Transverse colon (tissue), 4 donors: ENCODE results near the gene PRR18. TPM values are rescaled to one million over a fixed set of nuclear protein-coding genes. Genes with fewer than 3 reads are reported as not detected.

Experiments used
- DNase-seq: peaks from one replicate; pipeline ENCODE4 v3.0.0-alpha.2; 2019
- H3K27ac ChIP-seq, 4 donors: fragments of 200-600 bp; sonication (generic); 2 replicates each; pipeline ENCODE4 v1.5.1; 2016 to 2018; ENCODE audit warnings: inconsistent platforms in 4 of 4
- H3K27me3 ChIP-seq: fragments of 200-600 bp; sonication (generic); 2 replicates; pipeline ENCODE4 v1.5.1; 2017; ENCODE audit warnings: inconsistent platforms
- H3K36me3 ChIP-seq, 4 donors: fragments of 200-600 bp; sonication (generic); 2 replicates each; pipeline ENCODE4 v1.5.1; 2017 to 2019; ENCODE audit warnings: inconsistent platforms in 4 of 4
- H3K4me1 ChIP-seq, 4 donors: fragments of 200-600 bp; sonication (generic); 2 replicates each; pipeline ENCODE4 v1.5.1; 2017 to 2020; ENCODE audit warnings: inconsistent platforms in 4 of 4
- H3K4me3 ChIP-seq, 4 donors: fragments of 200-600 bp; sonication (generic); 1 replicate in 1 of 4; 2 replicates in 3 of 4; pipeline versions ENCODE4 v1.5.1 to v1.6.1; 2017 to 2019; ENCODE audit warnings: inconsistent platforms in 4 of 4
- H3K9me3 ChIP-seq, 2 donors: fragments of 200-600 bp; sonication (generic); 2 replicates each; pipeline ENCODE4 v1.5.1; 2017 to 2019; ENCODE audit warnings: inconsistent platforms in 2 of 2
- CTCF ChIP-seq, 5 experiments: fragments of 200-600 bp in 3 of 5; fragments of 450-650 bp in 2 of 5; sonication (generic) in 3 of 5; IDR thresholded peaks; 1 replicate in 2 of 5; 2 replicates in 3 of 5; pipeline ENCODE4 v1.5.1; 2016 to 2017; ENCODE audit warnings: antibody characterized with exemption in 5 of 5, inconsistent platforms in 3 of 5, mild to moderate bottlenecking in 2 of 5, moderate library complexity in 1 of 5
- EP300 ChIP-seq: sonication (generic); formaldehyde crosslinking; IDR thresholded peaks from one replicate; pipeline ENCODE4 v1.6.1; 2017; ENCODE audit warnings: antibody characterized with exemption, low read depth
- POLR2A ChIP-seq: fragments of 450-650 bp; IDR thresholded peaks from one replicate; pipeline ENCODE4 v1.6.1; 2016; ENCODE audit warnings: antibody characterized with exemption, mild to moderate bottlenecking, moderate library complexity
- POLR2AphosphoS5 ChIP-seq, 3 donors: sonication (generic); formaldehyde crosslinking; IDR thresholded peaks; one replicate each; pipeline ENCODE4 v1.6.1; 2016; ENCODE audit warnings: antibody characterized with exemption in 3 of 3
- WGBS, 2 donors: methylation state at CpG; one replicate each; pipeline ENCODE4 v1.1.5; 2018; ENCODE audit warnings: low coverage in 1 of 2; 5-methylcytosine and 5-hydroxymethylcytosine counted together
- in situ Hi-C, 4 donors: fragments of 200-750 bp; cut with MboI; loops; one replicate each; pipeline versions ENCODE4 v1.15.0 to v1.15.1; 2017; ENCODE audit warnings: low sequenced_read_pairs in 3 of 4, low pct_ligation_motif_present in 1 of 4, low pct_unique_long_range_greater_than_20kb in 1 of 4
- intact Hi-C: fragments of 100-400 bp; cut with DNase I; formaldehyde crosslinking; loops from one replicate; pipeline ENCODE4 v1.15.1; 2023; ENCODE audit warnings: low total_unique reads
- total RNA-seq, 4 donors: library from RNA; depleted of rRNA; stranded (reverse); fragments of >200 nt; gene quantifications; one replicate each; pipeline ENCODE4 v1.1.0, GENCODE V29; 2016

Gene PRR18
- total RNA-seq, 4 donors from 2014 or later = not detected

GRCh38 chr6:166269301-166270039 lies 38.7 kb downstream of the PRR18 start:
- Histone ChIP-seq H3K27me3 (peaks cover 21% of the 10 kb centered on the region), H3K27ac (no peak overlapping the region), H3K4me1 (no peaks in the 10 kb centered on the region), H3K36me3 (no peaks in the 10 kb centered on the region), H3K9me3 (no peaks in the 10 kb centered on the region), H3K4me3 (no peak overlapping the region)
- no peak for DNase-seq
- no peak for TF ChIP-seq POLR2A
- no peak for TF ChIP-seq EP300
- TF ChIP-seq POLR2AphosphoS5 (IDR thresholded peaks at IDR 0.05) = no peak
- no peak for TF ChIP-seq CTCF (IDR thresholded peaks at IDR 0.05)
- intact Hi-C loops = loop anchor here (5.0 kb wide), 1 partner anchor 1038 kb away; no protein-coding TSS in a partner anchor
- 70 to 83% methylated on average over 3 to 15 of the region's 15 CpGs for WGBS, 2 donors
- in situ Hi-C loops = loop anchor here in 3 of 4 donors (5.0 to 10.0 kb wide), 3 partner anchors 125 to 135 kb away; no protein-coding TSS in a partner anchor

DNA sequence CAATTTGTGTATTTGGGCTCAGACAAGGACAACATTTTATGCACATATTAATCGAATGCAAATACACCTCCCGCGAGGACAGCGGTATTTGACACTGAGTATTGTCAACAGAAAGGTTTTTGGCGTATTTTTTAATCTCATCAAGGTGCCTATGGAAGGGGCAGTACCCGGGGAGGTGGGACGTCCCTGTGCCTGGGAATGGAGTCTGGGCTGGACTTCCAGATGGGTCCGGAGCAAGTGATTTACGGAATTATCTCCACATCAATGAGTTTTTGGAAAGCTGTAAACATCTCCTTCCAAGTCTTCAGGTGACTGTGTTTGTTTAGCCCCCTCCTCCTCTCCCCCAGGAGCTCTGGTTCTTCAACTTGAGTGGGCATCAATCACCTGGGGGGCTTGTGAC lies 39.8 kb downstream of the PRR18 start:
- Histone ChIP-seq H3K9me3 (no peaks in the 10 kb centered on the region), H3K36me3 (no peaks in the 10 kb centered on the region), H3K27ac (no peak overlapping the region), H3K4me3 (no peak overlapping the region), H3K27me3 (peaks cover 21% of the 10 kb centered on the region), H3K4me1 (no peaks in the 10 kb centered on the region)
- intact Hi-C loops = no loop called here
- TF ChIP-seq POLR2A (no peak), CTCF (IDR thresholded peaks at IDR 0.05) (no peak), EP300 (no peak), POLR2AphosphoS5 (IDR thresholded peaks at IDR 0.05) (no peak)
- WGBS, 2 donors = 50 to 52% methylated on average over 6 to 9 of the region's 9 CpGs
- DNase-seq = no peak
- in situ Hi-C loops = no loop called here

GRCh38 chr6:166267526-166267925 lies 40.7 kb downstream of the PRR18 start:
- 92 to 93% methylated on average over 5 of the region's 5 CpGs for whole genome bisulfite sequencing, 2 donors
- TF ChIP-seq POLR2AphosphoS5 (IDR thresholded peaks at IDR 0.05) (no peak), POLR2A (no peak), CTCF (IDR thresholded peaks at IDR 0.05) (no peak), EP300 (no peak)
- in situ Hi-C loops = no loop called here

GRCh38 chr6:166266336-166266735 lies 41.9 kb downstream of the PRR18 start:
- no peak for TF ChIP-seq POLR2A
- TF ChIP-seq POLR2AphosphoS5 (IDR thresholded peaks at IDR 0.05) = no peak
- no peak for TF ChIP-seq EP300
- TF ChIP-seq CTCF (IDR thresholded peaks at IDR 0.05) = no peak
- H3K36me3 ChIP-seq = no peaks in the 10 kb centered on the region
- intact Hi-C loops (no loop called here), in situ Hi-C loops (no loop called here)
- H3K9me3 ChIP-seq = no peaks in the 10 kb centered on the region
- DNase-seq = no peak
- no peak overlapping the region for H3K4me3 ChIP-seq
- H3K4me1 ChIP-seq = no peaks in the 10 kb centered on the region
- H3K27ac ChIP-seq = no peak overlapping the region
- WGBS, 2 donors = 80 to 91% methylated on average over 3 of the region's 3 CpGs
- peaks cover 21% of the 10 kb centered on the region for H3K27me3 ChIP-seq

More at GRCh38 chr6:166267526-166267925, 40.7 kb downstream of the PRR18 start:
- H3K27ac ChIP-seq = no peak overlapping the region
- no peaks in the 10 kb centered on the region for H3K36me3 ChIP-seq
- no peaks in the 10 kb centered on the region for H3K4me1 ChIP-seq
- no peak for DNase-seq
- intact Hi-C loops = no loop called here
- H3K9me3 ChIP-seq = no peaks in the 10 kb centered on the region
- H3K27me3 ChIP-seq = peaks cover 21% of the 10 kb centered on the region
- H3K4me3 ChIP-seq = no peak overlapping the region
